ENCODE measurements around the gene SH3TC1. TPM values are rescaled to one million over a fixed set of nuclear protein-coding genes. Genes with fewer than 3 reads are reported as not detected.

SH3TC1 gene
- total RNA-seq, 1 donor from 2014 or later, result 1.2 TPM

DNA sequence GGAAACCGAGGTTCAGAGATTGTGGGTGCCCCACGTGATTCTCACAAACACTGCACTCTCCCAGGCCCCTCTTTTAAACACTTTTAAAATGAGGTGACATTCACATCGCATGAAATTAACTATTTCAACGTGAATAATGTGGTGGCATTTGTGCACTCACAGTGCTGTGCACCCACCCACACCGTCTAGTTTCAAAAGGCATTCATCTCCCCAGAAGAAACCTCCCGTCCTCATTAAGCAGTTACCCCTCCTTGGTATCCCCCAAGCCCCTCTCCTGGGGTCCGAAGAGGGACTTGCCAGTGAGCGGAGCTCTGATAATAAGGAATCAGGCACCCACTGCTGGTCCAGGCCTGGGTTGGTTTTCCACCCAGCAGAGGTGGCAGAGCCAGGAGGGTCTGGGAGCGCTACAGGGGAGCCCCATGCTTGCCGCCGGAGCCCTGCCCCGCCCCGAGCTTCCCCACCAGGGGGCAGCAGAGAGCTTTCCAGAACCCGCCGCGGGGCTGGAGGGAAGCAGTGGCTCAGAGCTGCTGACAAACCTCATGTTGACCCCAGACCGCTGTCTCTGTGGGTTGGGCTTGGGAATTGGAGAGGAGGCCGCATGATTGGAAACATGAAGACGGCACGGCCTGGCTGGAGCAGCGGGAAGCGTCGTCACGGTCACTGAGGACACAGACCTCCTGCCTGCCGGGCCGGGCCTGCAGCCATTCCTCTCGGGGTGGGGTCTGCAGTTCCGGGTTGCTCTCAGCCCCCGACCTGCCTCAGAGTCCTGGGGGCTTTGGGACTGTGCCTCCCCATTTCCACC is 43.0 kb downstream of the SH3TC1 start:
- H3K9ac ChIP-seq (ENCODE audit: low read length), result peak overlapping the region; percentile 25
- no peak overlapping the region for H3K27ac ChIP-seq (ENCODE audit: low read depth, low read length)
- Mint-ChIP-seq H3K9me3 (ENCODE audit: unreplicated experiment) (peaks cover 2% of the 10 kb centered on the region), H3K4me3 (ENCODE audit: unreplicated experiment) (no peak overlapping the region), H3K27me3 (ENCODE audit: low read depth, unreplicated experiment) (peaks cover 30% of the 10 kb centered on the region), H3K36me3 (ENCODE audit: low read depth, unreplicated experiment) (peaks cover 2% of the 10 kb centered on the region), H3K4me1 (ENCODE audit: low read depth, unreplicated experiment) (no peaks in the 10 kb centered on the region), H3K27ac (ENCODE audit: unreplicated experiment) (no peak overlapping the region)
- FAIRE-seq (no peak), DNase-seq (ENCODE audit: low read depth) (peak; percentile 82)
- H3K79me2 ChIP-seq (ENCODE audit: insufficient read depth, low read length), result no peaks in the 10 kb centered on the region
- H3K4me3 ChIP-seq (ENCODE audit: insufficient read depth, low read depth, low read length), result no peak overlapping the region
- H3K36me3 ChIP-seq (ENCODE audit: insufficient read depth, low read length), result no peaks in the 10 kb centered on the region
- peaks cover 5% of the 10 kb centered on the region for H3K4me1 ChIP-seq (ENCODE audit: insufficient read depth, low read length)
- H3K4me2 ChIP-seq (ENCODE audit: low read length), result peak overlapping the region; percentile 37
- H2AFZ ChIP-seq (ENCODE audit: low read depth, low read length), result peak overlapping the region; percentile 57
- no peaks in the 10 kb centered on the region for H4K20me1 ChIP-seq (ENCODE audit: insufficient read depth, low read length)
- no peaks in the 10 kb centered on the region for H3K27me3 ChIP-seq (ENCODE audit: insufficient read depth, low read length)
- H3K9me3 ChIP-seq (ENCODE audit: insufficient read depth, low read depth, low read length), result no peaks in the 10 kb centered on the region
- TF ChIP-seq EZH2 (IDR thresholded peaks at IDR 0.05; ENCODE audit: insufficient read depth, low read length) (no peak), CTCF (IDR thresholded peaks at IDR 0.05; ENCODE audit: insufficient read depth, low read depth, low read length) (peak; percentile 83)

DNA sequence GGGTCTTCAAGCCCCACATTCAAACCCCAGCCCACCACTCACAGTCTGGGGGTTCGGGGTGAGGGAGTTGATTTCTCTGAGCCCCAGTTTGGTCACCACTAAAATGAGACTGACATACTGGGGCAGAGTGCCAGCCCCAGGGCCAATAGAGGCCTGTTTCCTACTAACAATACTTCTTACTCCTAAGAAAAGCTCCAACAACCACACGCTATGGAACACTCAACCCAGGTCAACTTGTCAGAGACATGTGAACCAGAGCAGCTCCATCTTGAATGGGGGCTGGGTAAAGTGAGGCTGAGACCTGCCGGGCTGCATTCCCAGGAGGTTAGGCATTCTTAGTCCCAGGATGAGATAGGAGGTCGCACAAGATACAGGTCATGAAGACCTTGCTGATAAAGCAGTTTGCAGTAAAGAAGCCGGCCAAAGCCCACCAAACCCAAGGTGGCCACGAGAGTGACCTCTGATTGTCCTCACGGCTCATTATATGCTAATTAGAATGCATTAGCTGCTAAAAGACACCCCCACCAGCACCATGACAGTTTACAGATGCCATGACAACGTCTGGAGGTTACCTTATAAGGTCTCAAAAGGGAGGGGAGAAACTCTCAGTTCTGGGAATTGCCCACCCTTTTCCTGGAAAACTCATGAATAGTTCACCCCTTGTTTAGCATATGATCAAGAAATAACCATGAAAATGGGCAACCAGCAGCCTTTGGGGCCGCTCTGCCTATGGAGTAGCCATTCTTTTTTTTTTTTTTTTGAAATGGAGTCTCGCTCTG is 43.9 kb downstream of the SH3TC1 start:
- Histone ChIP-seq H3K27ac (ENCODE audit: low read depth, low read length) (no peak overlapping the region), H3K4me3 (ENCODE audit: insufficient read depth, low read depth, low read length) (no peak overlapping the region), H3K9ac (ENCODE audit: low read length) (peak overlapping the region; percentile 25), H3K4me1 (ENCODE audit: insufficient read depth, low read length) (peaks cover 5% of the 10 kb centered on the region), H3K27me3 (ENCODE audit: insufficient read depth, low read length) (peaks cover 2% of the 10 kb centered on the region), H2AFZ (ENCODE audit: low read depth, low read length) (no peak overlapping the region), H3K4me2 (ENCODE audit: low read length) (peak overlapping the region; percentile 37), H3K9me3 (ENCODE audit: insufficient read depth, low read depth, low read length) (no peaks in the 10 kb centered on the region), H3K36me3 (ENCODE audit: insufficient read depth, low read length) (no peaks in the 10 kb centered on the region), H4K20me1 (ENCODE audit: insufficient read depth, low read length) (no peaks in the 10 kb centered on the region), H3K79me2 (ENCODE audit: insufficient read depth, low read length) (no peaks in the 10 kb centered on the region)
- Mint-ChIP-seq H3K27ac (ENCODE audit: unreplicated experiment) (no peak overlapping the region), H3K4me3 (ENCODE audit: unreplicated experiment) (no peak overlapping the region), H3K36me3 (ENCODE audit: low read depth, unreplicated experiment) (peaks cover 2% of the 10 kb centered on the region), H3K27me3 (ENCODE audit: low read depth, unreplicated experiment) (peaks cover 31% of the 10 kb centered on the region), H3K9me3 (ENCODE audit: unreplicated experiment) (peaks cover 2% of the 10 kb centered on the region), H3K4me1 (ENCODE audit: low read depth, unreplicated experiment) (no peaks in the 10 kb centered on the region)
- FAIRE-seq (no peak), DNase-seq (ENCODE audit: low read depth) (no peak)
- TF ChIP-seq EZH2 (IDR thresholded peaks at IDR 0.05; ENCODE audit: insufficient read depth, low read length), result no peak
- no peak for TF ChIP-seq CTCF (IDR thresholded peaks at IDR 0.05; ENCODE audit: insufficient read depth, low read depth, low read length)
